GM19043 (cell line): ENCODE results near the gene RALY.

Experiments
- ATAC-seq: cut with Tn5 transposase; IDR thresholded peaks from one replicate; pipeline ENCODE4 v1.9.1; 2021; ENCODE audit warnings: low read depth; ENCODE audit not compliant: unreplicated experiment

RALY gene

DNA sequence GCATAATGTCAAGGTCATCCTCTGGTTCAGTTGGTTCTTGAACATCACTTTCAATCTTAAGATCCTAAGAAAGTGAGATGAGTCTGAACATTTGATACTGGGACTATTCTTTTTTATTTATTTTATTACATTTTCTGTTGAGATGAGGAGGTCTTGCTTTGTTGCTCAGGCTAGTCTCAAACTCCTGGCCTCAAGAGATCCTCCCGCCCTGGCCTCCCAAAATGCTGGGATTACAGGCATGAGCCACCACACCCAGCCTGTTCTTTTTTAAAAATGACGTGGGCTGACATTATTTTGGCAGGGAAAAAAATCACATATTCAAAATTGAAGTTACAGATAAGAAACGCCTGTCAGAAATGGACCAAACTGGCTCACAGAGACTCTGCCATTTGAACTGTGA, 104.9 kb downstream of the RALY start:
- no peak for ATAC-seq

DNA sequence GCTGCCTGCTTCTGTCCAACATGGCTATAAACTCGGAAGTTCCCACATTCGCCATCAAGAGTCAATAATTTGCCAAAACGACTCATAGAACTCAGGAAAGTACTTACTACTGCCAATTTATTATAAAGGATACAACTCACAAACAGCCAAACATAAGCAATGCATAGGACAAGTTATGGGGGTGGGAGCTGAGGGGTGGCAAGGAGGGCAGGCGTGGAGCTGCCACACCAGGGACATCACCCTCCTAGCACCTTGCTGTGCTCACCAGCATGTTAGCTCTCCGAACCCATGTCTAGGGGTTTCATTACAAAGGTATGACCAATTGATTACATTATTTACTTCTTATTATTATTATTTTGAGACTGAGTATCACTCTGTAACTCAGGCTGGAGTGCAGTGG, 106.0 kb downstream of the RALY start:
- ATAC-seq: no peak

GRCh38 chr20:34100576-34100975, 106.9 kb downstream of the RALY start:
- no peak for ATAC-seq

GRCh38 chr20:34102342-34102741, 108.6 kb downstream of the RALY start:
- no peak for ATAC-seq

DNA sequence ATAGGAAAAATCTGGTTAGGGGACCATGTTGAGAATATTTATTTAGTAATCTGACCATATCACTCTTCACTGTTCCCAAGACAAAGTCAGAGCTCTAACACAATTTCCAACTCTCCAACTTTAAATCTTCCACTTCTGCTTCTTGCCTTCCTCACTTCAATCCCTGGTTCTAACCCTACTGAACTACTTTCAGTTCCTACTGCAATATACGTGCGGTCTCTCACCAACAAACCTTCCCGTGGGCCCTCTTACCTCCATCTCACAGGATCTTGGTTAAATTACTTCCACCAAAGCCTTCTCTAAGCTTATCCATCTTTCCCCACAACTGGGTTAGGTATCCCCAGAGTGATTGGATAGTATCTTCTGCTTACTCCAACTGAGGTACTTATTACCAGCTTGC, 110.3 kb downstream of the RALY start:
- no peak for ATAC-seq

- ATAC-seq: no peak
These were observed 112.4 kb downstream of the RALY start for GRCh38 chr20:34105978-34106675.

- ATAC-seq: no peak
These were observed 115.0 kb downstream of the RALY start for GRCh38 chr20:34108616-34109174.

- ATAC-seq: no peak
These were observed 115.7 kb downstream of the RALY start for GRCh38 chr20:34109442-34109841.

- no peak for ATAC-seq
These were observed 116.5 kb downstream of the RALY start for GRCh38 chr20:34110025-34110744.

DNA sequence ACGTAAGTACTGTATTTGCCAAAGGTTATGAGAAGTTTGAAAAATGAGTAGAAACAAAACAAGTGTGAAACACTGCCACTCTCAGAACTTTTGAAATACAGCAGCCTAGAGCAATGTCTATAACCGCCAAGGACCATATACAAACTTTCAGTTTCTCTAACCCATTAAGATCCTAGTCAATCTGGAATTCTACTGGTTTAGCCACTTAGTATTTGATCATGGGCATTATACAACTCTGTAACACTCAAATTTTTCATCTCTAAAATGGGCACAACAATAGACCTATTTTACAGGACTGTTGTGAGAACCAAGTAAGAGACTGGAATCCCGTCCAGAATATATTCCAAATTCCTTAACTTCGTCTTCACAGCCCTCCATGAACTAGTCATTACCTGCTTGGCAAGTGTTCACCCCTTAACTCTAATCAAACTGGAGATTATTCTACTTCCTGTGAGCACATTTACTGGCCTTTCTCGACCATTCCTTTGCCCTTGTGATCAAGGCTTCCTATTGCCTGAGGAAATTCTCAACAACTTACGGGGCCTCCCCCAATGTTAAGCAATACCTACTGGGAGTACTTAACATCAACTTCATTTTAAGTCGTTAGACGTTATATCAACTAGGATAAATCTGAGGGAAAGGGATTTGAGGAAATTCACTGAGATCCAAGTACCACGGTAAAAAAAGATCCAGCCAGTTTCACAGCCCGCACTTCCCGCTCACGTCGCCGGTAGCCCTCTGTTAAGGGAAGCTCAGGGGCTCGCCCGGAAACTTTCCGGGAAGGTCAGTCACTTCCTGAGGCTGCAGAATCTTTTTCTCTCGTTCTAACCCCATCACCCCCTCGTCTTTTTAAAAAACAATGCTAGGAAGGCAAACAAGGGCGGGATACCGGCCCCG, 117.3 kb downstream of the RALY start:
- ATAC-seq: no peak

DNA sequence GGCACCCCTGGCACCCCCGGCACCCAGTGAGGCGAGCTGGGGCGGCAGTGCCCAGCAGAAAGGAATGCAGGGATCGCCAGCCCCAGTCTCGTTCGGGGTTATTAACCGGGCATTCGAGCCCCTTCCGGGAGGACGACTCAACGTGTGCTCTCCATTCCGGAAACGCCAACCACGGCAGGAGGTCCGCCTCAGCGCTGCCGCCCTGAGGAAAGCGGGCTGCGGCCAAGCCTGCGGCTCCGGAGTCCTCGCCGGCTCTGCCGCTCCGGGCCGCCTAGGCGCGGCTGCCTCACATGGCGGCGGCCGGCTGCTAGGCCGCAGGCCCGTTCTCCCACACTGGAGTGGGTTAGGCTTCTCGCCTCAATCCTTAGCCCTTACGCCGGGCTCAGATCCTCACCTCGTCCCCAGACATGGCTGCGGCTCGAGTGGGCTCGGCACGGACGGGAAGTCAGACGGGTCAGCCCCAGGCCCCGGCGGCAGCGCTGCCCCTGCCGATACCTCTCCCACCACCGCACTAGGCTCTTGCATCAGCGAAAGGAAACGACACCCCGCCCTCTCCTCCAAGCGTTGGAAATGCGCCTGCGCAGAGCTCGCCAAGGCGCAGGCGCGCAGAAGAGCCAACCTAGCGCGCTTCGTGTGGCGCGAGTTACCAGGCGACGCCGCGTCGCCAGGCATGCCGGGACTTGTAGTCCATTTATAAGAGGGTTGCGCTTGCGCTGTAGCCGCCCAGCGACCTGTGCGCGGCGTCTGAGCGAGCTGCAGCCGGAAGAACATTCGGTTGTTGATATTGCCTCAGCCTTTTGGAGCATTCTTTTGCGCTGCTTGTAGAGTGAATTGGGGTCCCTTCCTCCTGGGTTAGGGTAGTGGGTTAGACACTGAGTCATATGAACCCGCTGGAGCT, 118.2 kb downstream of the RALY start, which contains the start of gene EIF2S2:
TSS of gene EIF2S2 (minus strand) at position 542 of the 898 bp plus-strand sequence. CDS start at position 409, 133 bp downstream.
- ATAC-seq: peak; percentile 91

GRCh38 chr20:34112600-34113101, 118.9 kb downstream of the RALY start:
- no peak for ATAC-seq

DNA sequence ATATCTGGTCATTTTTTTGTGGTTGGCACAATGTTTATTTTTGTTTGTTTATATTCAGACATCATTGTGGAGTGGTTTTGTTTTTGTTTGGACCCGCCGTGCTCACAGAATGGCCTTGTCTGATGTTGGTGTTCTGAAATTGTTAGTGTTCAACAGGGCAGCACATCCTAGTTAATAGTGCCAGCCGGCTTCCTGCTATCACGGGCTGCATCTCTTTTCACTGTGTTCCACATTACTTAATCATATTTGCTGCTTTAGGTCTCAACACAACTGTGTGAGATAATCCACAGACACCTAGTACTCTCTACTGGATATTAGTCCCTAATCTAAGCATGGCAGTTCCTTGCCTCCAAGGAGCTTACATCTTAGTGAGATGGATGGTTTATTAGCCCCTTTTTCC, 121.1 kb downstream of the RALY start:
- no peak for ATAC-seq

- ATAC-seq: no peak
These were observed 121.5 kb downstream of the RALY start for GRCh38 chr20:34115232-34115631.

- ATAC-seq: no peak
These were observed 126.5 kb downstream of the RALY start for GRCh38 chr20:34120213-34120612.

GRCh38 chr20:34122274-34122980, 128.7 kb downstream of the RALY start:
- ATAC-seq: no peak

- no peak for ATAC-seq
These were observed 129.6 kb downstream of the RALY start for GRCh38 chr20:34123309-34123708.

GRCh38 chr20:34124469-34125249, 130.9 kb downstream of the RALY start:
- ATAC-seq: no peak
